ENCODE measurements around the gene C17orf107.
"Not testable (repeated sequence)": the region's sequence is repeated elsewhere in the genome, so short reads cannot be mapped to it uniquely, and the experiment has no call there.

Gene C17orf107

DNA sequence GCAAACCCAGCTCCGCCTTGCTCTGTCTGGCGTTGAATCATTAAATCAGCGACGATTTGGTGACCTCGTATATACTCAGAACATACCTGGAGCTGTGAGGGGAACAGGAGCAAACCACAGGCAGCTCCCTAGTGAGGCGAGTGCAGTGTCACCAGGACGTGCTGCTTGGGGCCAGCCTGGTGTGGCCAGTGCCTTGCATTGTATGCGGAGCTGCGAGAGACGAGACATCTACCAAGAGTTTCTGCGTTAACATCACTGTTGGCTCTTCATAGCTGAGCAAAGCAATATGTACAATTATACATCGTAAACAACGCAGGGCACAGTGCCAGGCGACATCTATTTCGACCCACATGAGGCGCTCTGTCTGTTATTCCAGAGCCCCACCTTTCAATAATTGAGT is 38.3 kb upstream of the C17orf107 start:
- TF ChIP-seq ZFX (IDR thresholded peaks at IDR 0.05; ENCODE audit: borderline replicate concordance), result no peak
- no peak for TF ChIP-seq CTCF (IDR thresholded peaks at IDR 0.05)
- no peak overlapping the region for H3K27ac ChIP-seq

- H3K27ac ChIP-seq, result no peak overlapping the region
- TF ChIP-seq CTCF (IDR thresholded peaks at IDR 0.05) (no peak), ZFX (IDR thresholded peaks at IDR 0.05; ENCODE audit: borderline replicate concordance) (no peak)
Measured at GRCh38 chr17:4862720-4863119, 36.6 kb upstream of the C17orf107 start.

DNA sequence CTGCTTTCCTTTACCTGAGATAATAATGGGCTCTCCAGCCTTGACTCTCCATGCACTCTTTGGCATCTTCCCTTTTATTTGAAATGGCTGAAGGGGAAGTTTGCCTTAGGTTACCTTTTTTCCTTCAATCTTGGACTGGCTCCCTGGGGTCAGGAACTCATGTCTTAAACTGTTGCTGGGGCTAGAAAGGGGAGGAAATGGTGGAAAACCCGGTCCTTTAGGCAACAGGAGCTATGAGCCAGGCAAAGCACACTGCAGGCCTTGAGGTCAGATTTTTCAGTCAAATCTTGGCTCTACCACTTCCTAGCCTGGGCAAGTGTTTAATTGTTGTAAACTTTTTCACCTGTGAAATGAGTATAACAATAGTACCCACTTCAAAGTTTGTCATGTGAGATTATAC is 36.0 kb upstream of the C17orf107 start:
- no peak overlapping the region for H3K27ac ChIP-seq
- TF ChIP-seq ZFX (IDR thresholded peaks at IDR 0.05; ENCODE audit: borderline replicate concordance) (no peak), CTCF (IDR thresholded peaks at IDR 0.05) (no peak)

- not testable (repeated sequence) for H3K27ac ChIP-seq
Measured at GRCh38 chr17:4867535-4867934, 31.8 kb upstream of the C17orf107 start.

DNA sequence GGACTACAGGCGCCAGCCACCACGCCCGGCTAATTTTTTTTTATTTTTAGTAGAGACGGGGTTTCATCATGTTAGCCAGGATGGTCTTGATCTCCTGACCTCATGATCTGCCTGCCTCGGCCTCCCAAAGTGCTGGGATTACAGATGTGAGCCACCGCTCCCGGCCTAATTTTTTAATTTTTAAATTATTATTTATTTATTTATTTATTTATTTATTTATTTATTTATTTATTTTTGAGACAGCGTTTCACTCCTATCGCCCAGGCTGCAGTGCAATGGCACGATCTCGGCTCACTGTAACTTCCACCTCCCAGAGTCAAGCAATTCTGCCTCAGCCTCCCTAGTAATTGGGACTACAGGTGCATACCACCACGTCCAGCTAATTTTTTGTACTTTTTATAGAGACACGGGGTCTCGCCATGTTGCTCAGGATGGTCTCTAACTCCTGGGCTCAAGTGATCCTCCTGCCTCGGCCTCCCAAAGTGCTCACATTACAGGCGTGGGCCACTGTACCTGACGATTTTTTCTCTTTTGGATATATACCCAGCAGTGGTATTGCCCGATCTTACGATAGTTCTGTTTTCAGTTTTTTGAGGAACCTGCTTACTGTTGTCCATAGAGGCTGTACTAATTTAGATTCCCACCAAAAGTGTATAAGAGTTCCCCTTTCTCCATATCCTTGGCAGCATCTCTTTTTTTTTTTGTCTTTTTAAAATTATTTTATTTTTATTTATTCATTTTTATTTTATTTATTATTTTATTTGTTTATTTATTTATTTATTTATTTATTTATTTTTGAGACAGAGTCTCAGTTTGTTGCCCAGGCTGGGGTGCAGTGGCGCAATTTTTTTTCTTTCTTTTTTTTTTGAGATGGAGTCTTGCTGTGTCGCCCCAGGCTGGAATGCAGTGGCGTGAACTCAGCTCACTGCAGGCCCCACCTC is 30.0 kb upstream of the C17orf107 start:
- not testable (repeated sequence) for H3K27ac ChIP-seq

- no peak overlapping the region for H3K27ac ChIP-seq
- TF ChIP-seq CTCF (IDR thresholded peaks at IDR 0.05) (no peak), ZFX (IDR thresholded peaks at IDR 0.05; ENCODE audit: borderline replicate concordance) (no peak)
Measured at GRCh38 chr17:4870855-4871254, 28.5 kb upstream of the C17orf107 start.

DNA sequence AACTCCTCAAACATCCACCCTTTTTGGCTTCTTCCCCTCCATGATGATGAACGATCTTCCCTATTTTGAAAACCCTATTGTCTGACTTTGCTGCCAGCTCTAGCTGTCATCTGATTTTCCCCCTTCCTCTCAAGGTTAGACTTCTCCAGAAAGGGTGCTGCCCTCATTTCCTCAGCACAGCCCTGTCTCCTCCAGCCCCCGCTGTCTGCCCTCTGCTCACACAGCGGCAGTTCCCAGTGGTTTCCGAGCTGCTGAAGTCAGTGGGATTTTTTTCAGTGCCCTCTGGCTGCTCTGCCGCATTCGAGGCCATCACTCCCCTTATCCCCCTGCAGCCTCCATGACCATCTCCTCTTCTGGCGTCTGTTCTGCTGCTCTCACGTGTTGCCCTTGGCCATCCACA is 26.6 kb upstream of the C17orf107 start:
- TF ChIP-seq ZFX (IDR thresholded peaks at IDR 0.05; ENCODE audit: borderline replicate concordance), result no peak
- TF ChIP-seq CTCF (IDR thresholded peaks at IDR 0.05), result no peak
- H3K27ac ChIP-seq, result no peak overlapping the region

DNA sequence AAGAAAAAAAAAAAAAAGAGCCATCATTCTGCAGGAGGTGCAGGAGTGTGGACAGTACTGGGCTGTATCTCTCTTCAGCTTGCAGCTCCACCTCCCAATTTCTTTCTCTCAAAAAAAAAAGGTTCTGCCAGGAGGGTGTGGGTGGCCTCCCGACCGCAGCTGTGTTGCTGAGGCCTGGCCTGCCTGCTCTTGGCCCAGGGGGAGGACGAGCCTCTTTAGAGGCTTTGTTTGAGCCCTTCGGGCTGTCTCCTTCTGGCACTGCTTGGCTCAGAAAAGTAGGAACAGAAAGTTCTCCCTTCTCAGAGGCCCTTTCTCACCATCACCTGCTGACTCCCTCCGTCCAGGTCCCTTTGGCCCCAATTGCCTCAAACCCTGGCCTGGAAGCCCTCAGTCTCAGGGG is 22.2 kb upstream of the C17orf107 start:
- TF ChIP-seq ZFX (IDR thresholded peaks at IDR 0.05; ENCODE audit: borderline replicate concordance), result no peak
- no peak for TF ChIP-seq CTCF (IDR thresholded peaks at IDR 0.05)
- H3K27ac ChIP-seq, result no peak overlapping the region

Measured in 22Rv1 (cell line).